ENCODE data around the gene SMAD3.

The SMAD3 gene

GRCh38 chr15:67156834-67157233, 91.4 kb downstream of the SMAD3 start:
- TF ChIP-seq, protein P1, sequence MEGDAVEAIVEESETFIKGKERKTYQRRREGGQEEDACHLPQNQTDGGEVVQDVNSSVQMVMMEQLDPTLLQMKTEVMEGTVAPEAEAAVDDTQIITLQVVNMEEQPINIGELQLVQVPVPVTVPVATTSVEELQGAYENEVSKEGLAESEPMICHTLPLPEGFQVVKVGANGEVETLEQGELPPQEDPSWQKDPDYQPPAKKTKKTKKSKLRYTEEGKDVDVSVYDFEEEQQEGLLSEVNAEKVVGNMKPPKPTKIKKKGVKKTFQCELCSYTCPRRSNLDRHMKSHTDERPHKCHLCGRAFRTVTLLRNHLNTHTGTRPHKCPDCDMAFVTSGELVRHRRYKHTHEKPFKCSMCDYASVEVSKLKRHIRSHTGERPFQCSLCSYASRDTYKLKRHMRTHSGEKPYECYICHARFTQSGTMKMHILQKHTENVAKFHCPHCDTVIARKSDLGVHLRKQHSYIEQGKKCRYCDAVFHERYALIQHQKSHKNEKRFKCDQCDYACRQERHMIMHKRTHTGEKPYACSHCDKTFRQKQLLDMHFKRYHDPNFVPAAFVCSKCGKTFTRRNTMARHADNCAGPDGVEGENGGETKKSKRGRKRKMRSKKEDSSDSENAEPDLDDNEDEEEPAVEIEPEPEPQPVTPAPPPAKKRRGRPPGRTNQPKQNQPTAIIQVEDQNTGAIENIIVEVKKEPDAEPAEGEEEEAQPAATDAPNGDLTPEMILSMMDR (conservative IDR thresholded peaks at IDR 0.05; ENCODE audit: low read length), result no peak
- DNase-seq (ENCODE audit: low read depth), result no peak
- no peak overlapping the region for H3K4me3 ChIP-seq (ENCODE audit: low read length)

- no peak overlapping the region for H3K4me3 ChIP-seq (ENCODE audit: low read length)
- TF ChIP-seq, protein P1 (conservative IDR thresholded peaks at IDR 0.05; ENCODE audit: low read length), result no peak
- no peak for DNase-seq (ENCODE audit: low read depth)
Observed at GRCh38 chr15:67157521-67158252, 92.3 kb downstream of the SMAD3 start.

DNA sequence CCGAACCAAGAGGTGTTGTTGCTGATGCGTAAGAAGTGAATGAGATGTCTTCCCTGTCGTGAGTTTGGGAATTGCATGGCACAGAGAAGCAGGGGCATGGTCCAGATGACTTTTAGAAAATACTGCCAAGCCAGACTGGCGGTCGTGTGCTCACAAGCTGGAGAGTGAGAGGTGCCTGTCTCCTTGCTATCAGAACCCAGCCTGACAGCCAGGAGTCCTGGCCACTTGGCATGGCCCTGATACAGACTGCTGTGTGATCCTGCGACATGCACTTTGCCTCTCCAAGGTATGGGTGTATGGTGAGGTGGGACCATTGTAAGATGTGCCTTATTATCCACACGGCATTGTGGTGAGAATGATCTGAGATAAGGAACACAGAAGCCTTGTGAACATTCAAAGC, 93.0 kb downstream of the SMAD3 start:
- H3K4me3 ChIP-seq (ENCODE audit: low read length), result no peak overlapping the region
- TF ChIP-seq, protein P1 (conservative IDR thresholded peaks at IDR 0.05; ENCODE audit: low read length), result no peak
- no peak for DNase-seq (ENCODE audit: low read depth)

GRCh38 chr15:67161412-67161811, 96.0 kb downstream of the SMAD3 start:
- no peak for DNase-seq (ENCODE audit: low read depth)
- TF ChIP-seq, protein P1 (conservative IDR thresholded peaks at IDR 0.05; ENCODE audit: low read length), result no peak

DNA sequence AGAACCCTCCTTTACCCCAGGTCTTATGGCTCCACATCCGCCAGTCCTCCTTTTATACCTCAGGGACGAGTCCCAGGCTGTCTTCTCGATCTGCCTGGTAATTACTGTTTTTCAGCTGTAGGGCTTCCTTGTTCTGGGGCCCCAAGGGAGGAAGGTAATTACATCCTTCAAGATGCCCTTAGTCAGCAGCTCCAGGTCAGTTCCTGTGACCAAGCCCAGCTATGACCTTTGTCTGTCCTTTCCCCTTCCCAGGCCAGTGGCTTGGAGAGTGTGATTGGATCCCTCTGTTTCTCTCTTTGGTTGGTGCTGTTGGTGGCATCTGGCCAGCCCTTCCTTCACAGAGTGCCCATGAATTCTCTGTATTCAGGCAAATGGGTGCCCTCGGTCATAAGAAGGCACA, 96.5 kb downstream of the SMAD3 start:
- TF ChIP-seq, protein P1 (conservative IDR thresholded peaks at IDR 0.05; ENCODE audit: low read length), result no peak
- no peak overlapping the region for H3K4me3 ChIP-seq (ENCODE audit: low read length)
- DNase-seq (ENCODE audit: low read depth), result no peak

More at GRCh38 chr15:67161412-67161811, 96.0 kb downstream of the SMAD3 start:
- no peak overlapping the region for H3K4me3 ChIP-seq (ENCODE audit: low read length)

DNA sequence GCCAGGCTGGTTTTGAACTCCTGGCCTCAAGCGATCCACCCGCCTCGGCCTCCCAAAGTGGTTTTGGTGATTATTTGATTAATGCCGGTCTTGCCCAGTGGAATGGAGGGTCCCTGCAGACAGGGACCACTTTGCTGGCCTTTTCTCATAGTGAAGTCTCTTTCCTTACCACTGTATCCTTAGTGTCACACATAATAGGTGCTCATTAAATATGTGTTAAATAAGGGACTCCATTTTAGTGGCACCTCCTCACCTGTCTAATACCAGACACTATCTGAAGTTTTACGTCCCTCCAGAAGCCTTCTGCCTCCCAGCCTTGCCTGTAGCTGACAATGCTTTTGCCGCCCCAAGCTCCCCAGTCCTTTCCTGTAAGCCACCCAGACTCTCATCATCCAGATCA, 97.8 kb downstream of the SMAD3 start:
- no peak for DNase-seq (ENCODE audit: low read depth)
- H3K4me3 ChIP-seq (ENCODE audit: low read length), result no peak overlapping the region
- TF ChIP-seq, protein P1 (conservative IDR thresholded peaks at IDR 0.05; ENCODE audit: low read length), result no peak

- DNase-seq (ENCODE audit: low read depth), result no peak
- TF ChIP-seq, protein P1 (conservative IDR thresholded peaks at IDR 0.05; ENCODE audit: low read length), result no peak
- H3K4me3 ChIP-seq (ENCODE audit: low read length), result no peak overlapping the region
Observed at GRCh38 chr15:67164401-67164791, 99.0 kb downstream of the SMAD3 start.
